WERI-Rb-1 (cell line): ENCODE data around the gene TPRA1.

Experiments used
- DNase-seq: peaks from one replicate; pipeline ENCODE4 v3.0.0-alpha.2; 2020
- H3K27ac ChIP-seq: fragments of 250-450 bp; sonication (Bioruptor Pico); 2 replicates; pipeline ENCODE4 v1.5.1; 2020; ENCODE audit warnings: mild to moderate bottlenecking, moderate library complexity
- H3K27me3 ChIP-seq: fragments of 250-450 bp; sonication (Bioruptor Pico); 2 replicates; pipeline ENCODE4 v1.5.1; 2021; ENCODE audit warnings: mild to moderate bottlenecking, low read depth, moderate library complexity; ENCODE audit not compliant: insufficient read depth, severe bottlenecking
- H3K36me3 ChIP-seq: fragments of 250-450 bp; sonication (Bioruptor Pico); 2 replicates; pipeline ENCODE4 v1.5.1; 2020; ENCODE audit warnings: mild to moderate bottlenecking, moderate library complexity
- H3K4me3 ChIP-seq: 2 replicates; pipeline ENCODE4 v1.5.1; 2011; ENCODE audit warnings: low read depth, mild to moderate bottlenecking, control low read depth, low read length
- H3K9me3 ChIP-seq: fragments of 250-450 bp; sonication (Bioruptor Pico); 2 replicates; pipeline ENCODE4 v1.5.1; 2021; ENCODE audit warnings: mild to moderate bottlenecking, moderate library complexity; ENCODE audit not compliant: severe bottlenecking
- CTCF ChIP-seq: IDR thresholded peaks from 2 replicates; pipeline ENCODE4 v1.5.1; 2011; ENCODE audit warnings: low read depth, mild to moderate bottlenecking, control low read depth, inconsistent platforms, low read length

The TPRA1 gene

GRCh38 chr3:127556565-127556964, 34.0 kb downstream of the TPRA1 start:
- Histone ChIP-seq H3K36me3 (no peaks in the 10 kb centered on the region), H3K4me3 (no peak overlapping the region), H3K27me3 (no peaks in the 10 kb centered on the region), H3K9me3 (peaks cover 6% of the 10 kb centered on the region), H3K27ac (no peak overlapping the region)
- peak; percentile 73 for TF ChIP-seq CTCF
- DNase-seq, result peak; percentile 42

DNA sequence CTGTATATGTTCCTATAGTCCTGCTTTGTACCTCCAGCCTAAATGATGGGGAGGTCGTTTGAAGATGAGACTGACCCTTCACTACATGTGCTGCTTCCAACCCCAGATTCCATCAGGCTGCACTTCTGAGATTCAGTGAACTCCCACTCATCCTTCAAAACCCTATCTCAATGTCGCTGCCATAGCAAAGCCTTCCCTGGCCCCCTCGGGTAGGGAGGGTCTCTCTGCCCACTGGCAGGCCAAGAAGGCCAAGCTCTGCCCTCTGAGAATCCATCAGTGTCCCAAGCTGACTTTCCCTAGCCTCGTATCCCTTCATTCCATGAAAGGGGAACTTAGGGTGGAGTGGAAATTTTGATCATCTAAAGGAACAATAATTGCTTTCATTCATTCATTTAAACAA, 35.4 kb downstream of the TPRA1 start:
- H3K4me3 ChIP-seq, result no peak overlapping the region
- H3K9me3 ChIP-seq, result peaks cover 6% of the 10 kb centered on the region
- no peak for DNase-seq
- H3K27me3 ChIP-seq, result no peaks in the 10 kb centered on the region
- TF ChIP-seq CTCF, result no peak
- no peak overlapping the region for H3K27ac ChIP-seq
- no peaks in the 10 kb centered on the region for H3K36me3 ChIP-seq

- Histone ChIP-seq H3K27ac (no peak overlapping the region), H3K4me3 (no peak overlapping the region), H3K36me3 (no peaks in the 10 kb centered on the region), H3K9me3 (no peaks in the 10 kb centered on the region), H3K27me3 (no peaks in the 10 kb centered on the region)
- no peak for TF ChIP-seq CTCF
- DNase-seq, result no peak
Measured at GRCh38 chr3:127552038-127552437, 38.5 kb downstream of the TPRA1 start.

DNA sequence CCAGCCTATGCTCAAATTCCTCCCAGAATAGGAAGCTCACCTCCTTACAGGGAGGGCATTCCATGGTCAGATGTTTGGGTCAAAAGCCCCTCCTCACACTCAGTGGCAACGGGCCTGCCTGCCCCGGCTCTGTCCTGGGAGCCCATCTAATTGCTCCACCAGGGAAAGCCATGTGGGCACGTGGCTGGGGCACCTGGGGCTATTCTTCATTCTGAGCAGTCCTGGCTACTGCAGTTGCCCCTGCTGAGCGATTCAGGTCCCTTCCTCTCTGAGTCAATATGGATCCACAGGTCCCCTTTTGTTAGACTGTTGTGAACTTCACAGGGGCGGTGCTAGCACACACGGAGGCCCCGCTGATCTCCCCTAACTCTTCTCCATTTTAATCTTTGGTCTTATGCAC, 39.4 kb downstream of the TPRA1 start:
- TF ChIP-seq CTCF, result no peak
- H3K27me3 ChIP-seq, result no peaks in the 10 kb centered on the region
- H3K27ac ChIP-seq, result no peak overlapping the region

GRCh38 chr3:127550468-127551157, 39.9 kb downstream of the TPRA1 start:
- no peaks in the 10 kb centered on the region for H3K36me3 ChIP-seq
- H3K9me3 ChIP-seq, result no peaks in the 10 kb centered on the region
- TF ChIP-seq CTCF, result no peak
- no peak for DNase-seq
- H3K27me3 ChIP-seq, result no peaks in the 10 kb centered on the region
- H3K4me3 ChIP-seq, result no peak overlapping the region
- H3K27ac ChIP-seq, result no peak overlapping the region

More for the DNA sequence above, 39.4 kb downstream of the TPRA1 start:
- Histone ChIP-seq H3K4me3 (no peak overlapping the region), H3K36me3 (no peaks in the 10 kb centered on the region), H3K9me3 (no peaks in the 10 kb centered on the region)
- DNase-seq, result no peak
